Naive thymus-derived CD4-positive, alpha-beta T cell (primary cell): ENCODE measurements around the gene TRIM9. TPM values are rescaled to one million over a fixed set of nuclear protein-coding genes. Genes with fewer than 3 reads are reported as not detected.
A peak's percentile ranks its signal among the peaks of the same experiment; 100 is the strongest.

Source experiments
- ATAC-seq: fragments of 150-1000 bp; cut with Tn5 transposase; 2 replicates; pipeline ENCODE4 v1.10.0; 2021; ENCODE audit warnings: mild to moderate bottlenecking, moderate library complexity
- CTCF ChIA-PET: fragments of 350-600 bp; sonication (Branson Sonifier 250); formaldehyde crosslinking; loops from one replicate; lab custom pipeline; 2021; ENCODE audit warnings: antibody characterized with exemption; lab: Charles Lee
- POLR2A ChIA-PET: fragments of 350-600 bp; sonication (Branson Sonifier 250); formaldehyde crosslinking; loops from one replicate; lab custom pipeline; 2021; ENCODE audit warnings: antibody characterized with exemption, inconsistent platforms; lab: Charles Lee
- DNase-seq, 9 donors: peaks; one replicate each; pipeline versions ENCODE4 v3.0.0 to v3.0.0-alpha.2; 2020 to 2022; ENCODE audit warnings: mixed read lengths in 1 of 9
- H3K27ac ChIP-seq: one replicate; pipeline ENCODE4 v1.7.0; 2013; ENCODE audit warnings: mild to moderate bottlenecking, low read depth, low read length, moderate library complexity
- H3K27me3 ChIP-seq, 2 donors: one replicate each; pipeline ENCODE4 v1.7.0; 2013; ENCODE audit warnings: low read length in 2 of 2, mild to moderate bottlenecking in 2 of 2, moderate library complexity in 2 of 2; ENCODE audit not compliant: control insufficient read depth in 2 of 2, insufficient read depth in 2 of 2
- H3K36me3 ChIP-seq, 3 experiments: 1 replicate in 2 of 3; 2 replicates in 1 of 3; pipeline ENCODE4 v1.7.0; 2013; ENCODE audit warnings: low read length in 3 of 3, mild to moderate bottlenecking in 3 of 3, moderate library complexity in 1 of 3; ENCODE audit not compliant: insufficient read depth in 3 of 3, control insufficient read depth in 2 of 3
- H3K4me1 ChIP-seq, 2 donors: one replicate each; pipeline ENCODE4 v1.7.0; 2013; ENCODE audit warnings: low read length in 2 of 2, mild to moderate bottlenecking in 2 of 2, moderate library complexity in 1 of 2; ENCODE audit not compliant: control insufficient read depth in 2 of 2, insufficient read depth in 2 of 2
- H3K4me3 ChIP-seq: 2 replicates; pipeline ENCODE4 v1.7.0; 2013; ENCODE audit warnings: mild to moderate bottlenecking, low read length
- H3K9me3 ChIP-seq, 3 experiments: 1 replicate in 2 of 3; 2 replicates in 1 of 3; pipeline ENCODE4 v1.7.0; 2013; ENCODE audit warnings: low read length in 3 of 3; ENCODE audit not compliant: control insufficient read depth in 2 of 3
- H3K27ac Mint-ChIP-seq, 9 donors: one replicate each; pipeline ENCODE4 v1.8.0; 2020 to 2022; ENCODE audit warnings: mixed read lengths in 9 of 9, mild to moderate bottlenecking in 8 of 9, moderate library complexity in 5 of 9, inconsistent platforms in 2 of 9
- H3K27me3 Mint-ChIP-seq, 5 donors: one replicate each; pipeline ENCODE4 v1.8.0; 2021 to 2022; ENCODE audit warnings: mixed read lengths in 5 of 5, mild to moderate bottlenecking in 1 of 5
- H3K36me3 Mint-ChIP-seq, 5 donors: one replicate each; pipeline ENCODE4 v1.8.0; 2020 to 2022; ENCODE audit warnings: mixed read lengths in 5 of 5, mild to moderate bottlenecking in 3 of 5, inconsistent platforms in 1 of 5
- H3K4me1 Mint-ChIP-seq, 7 donors: one replicate each; pipeline ENCODE4 v1.8.0; 2020 to 2022; ENCODE audit warnings: mixed read lengths in 7 of 7, mild to moderate bottlenecking in 3 of 7, inconsistent platforms in 1 of 7
- H3K4me3 Mint-ChIP-seq, 10 donors: one replicate each; pipeline ENCODE4 v1.8.0; 2020 to 2022; ENCODE audit warnings: mild to moderate bottlenecking in 10 of 10, mixed read lengths in 10 of 10, moderate library complexity in 6 of 10, inconsistent platforms in 2 of 10
- H3K9me3 Mint-ChIP-seq, 11 donors: one replicate each; pipeline ENCODE4 v1.8.0; 2020 to 2022; ENCODE audit warnings: mixed read lengths in 11 of 11, mild to moderate bottlenecking in 4 of 11, inconsistent platforms in 1 of 11, moderate library complexity in 1 of 11
- intact Hi-C, 2 donors: fragments of 100-400 bp; cut with micrococcal nuclease; formaldehyde crosslinking; loops; one replicate each; pipeline ENCODE4 v1.15.1; 2023
- polyA plus RNA-seq, 2 donors: library from polyadenylated mRNA; unstranded; fragments of 300-500 nt; fragmentation: Illumina TruSeq; gene quantifications; one replicate each; pipeline ENCODE4 v1.2.3, GENCODE V29; 2021
- total RNA-seq, 6 experiments: library from RNA in 5 of 6; stranded (reverse) in 5 of 6; gene quantifications; 1 replicate in 5 of 6; 2 replicates in 1 of 6; pipeline ENCODE4 v1.2.3 and lab custom pipeline; 2021 to 2026

Gene TRIM9
- total and polyA plus RNA-seq, 7 experiments from 2014 or later, result 0.04 to 1.7 (median 0.37) TPM

DNA sequence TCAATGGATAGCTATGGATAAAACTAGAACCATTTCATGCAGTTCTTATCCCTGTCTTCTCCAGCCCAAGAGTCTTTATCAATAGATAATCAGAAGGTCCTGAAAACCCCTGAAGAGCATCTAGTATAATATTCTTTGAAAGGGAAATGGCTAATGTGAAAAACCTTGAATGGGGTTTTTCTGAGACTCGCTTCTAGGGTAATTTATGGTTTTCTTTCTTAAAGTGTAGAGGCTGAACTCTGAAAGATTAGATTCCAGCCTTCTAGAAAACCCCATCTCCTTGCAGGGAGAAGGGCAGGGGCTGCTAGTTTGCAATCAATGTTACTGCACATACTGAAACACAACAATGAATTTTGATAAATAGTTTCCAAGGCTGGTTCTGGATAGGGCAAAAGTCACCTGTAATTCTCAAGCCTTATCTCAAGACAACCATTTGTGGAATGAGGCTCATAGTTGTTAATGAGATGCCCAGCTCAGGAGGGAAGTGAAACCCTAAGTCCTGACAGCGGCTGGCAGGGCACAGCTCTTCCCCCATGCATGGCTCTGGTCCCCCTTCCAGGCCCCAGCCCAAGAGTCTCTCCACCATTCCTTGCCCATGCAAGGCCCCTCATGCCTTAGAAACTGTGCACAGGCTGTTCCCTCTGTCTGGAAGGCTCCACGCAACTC lies 116.9 kb downstream of the TRIM9 start:
- Histone ChIP-seq H3K36me3 (no peaks in the 10 kb centered on the region), H3K9me3 (no peaks in the 10 kb centered on the region), H3K27ac (no peak overlapping the region), H3K27me3 (no peaks in the 10 kb centered on the region), H3K4me3 (no peak overlapping the region), H3K4me1 (no peaks in the 10 kb centered on the region)
- Mint-ChIP-seq H3K4me1 (no peaks in the 10 kb centered on the region), H3K9me3 (peaks cover 0 to 3% (median 0%) of the 10 kb centered on the region in 11 donors), H3K36me3 (no peaks in the 10 kb centered on the region), H3K27ac (no peak overlapping the region), H3K27me3 (peaks cover 0 to 7% (median 5%) of the 10 kb centered on the region in 5 donors), H3K4me3 (no peak overlapping the region)
- POLR2A ChIA-PET, result no interaction called here
- intact Hi-C loops, result no loop called here
- CTCF ChIA-PET, result no interaction called here
- DNase-seq (no peak), ATAC-seq (peak; percentile 53)

DNA sequence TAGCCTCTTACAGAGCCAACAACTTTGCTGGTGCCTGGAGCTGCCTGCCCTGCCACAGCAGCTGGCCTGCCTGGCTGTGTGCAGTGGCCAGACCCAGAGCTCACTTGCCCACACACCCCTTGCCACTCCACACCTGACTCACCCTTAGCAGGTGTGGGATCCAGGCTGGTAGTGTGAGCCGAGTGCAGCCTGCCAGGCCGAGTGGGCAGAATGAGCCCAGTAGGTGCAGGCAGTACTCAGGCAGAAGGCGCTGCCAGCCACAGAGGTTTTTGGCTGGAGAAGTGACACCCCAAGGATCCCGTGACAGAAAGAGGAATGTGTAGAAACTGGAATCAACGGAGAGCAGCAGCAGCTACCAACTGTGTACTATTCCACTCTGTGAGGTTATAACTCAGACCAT lies 120.8 kb downstream of the TRIM9 start:
- Histone ChIP-seq H3K27me3 (no peaks in the 10 kb centered on the region), H3K36me3 (no peaks in the 10 kb centered on the region), H3K9me3 (no peaks in the 10 kb centered on the region), H3K27ac (no peak overlapping the region), H3K4me3 (no peak overlapping the region), H3K4me1 (no peaks in the 10 kb centered on the region)
- intact Hi-C loops, result no loop called here
- H3K4me3 Mint-ChIP-seq, result no peak overlapping the region
- DNase-seq, result no peak
- peaks cover 0 to 3% (median 0%) of the 10 kb centered on the region in 5 donors for H3K36me3 Mint-ChIP-seq
- H3K27ac Mint-ChIP-seq, result no peak overlapping the region
- ATAC-seq, result no peak
- H3K4me1 Mint-ChIP-seq, result no peaks in the 10 kb centered on the region
- H3K27me3 Mint-ChIP-seq, result peaks cover 0 to 8% (median 4%) of the 10 kb centered on the region in 5 donors
- ChIA-PET POLR2A (no interaction called here), CTCF (no interaction called here)
- peaks cover 0 to 3% (median 0%) of the 10 kb centered on the region in 11 donors for H3K9me3 Mint-ChIP-seq

DNA sequence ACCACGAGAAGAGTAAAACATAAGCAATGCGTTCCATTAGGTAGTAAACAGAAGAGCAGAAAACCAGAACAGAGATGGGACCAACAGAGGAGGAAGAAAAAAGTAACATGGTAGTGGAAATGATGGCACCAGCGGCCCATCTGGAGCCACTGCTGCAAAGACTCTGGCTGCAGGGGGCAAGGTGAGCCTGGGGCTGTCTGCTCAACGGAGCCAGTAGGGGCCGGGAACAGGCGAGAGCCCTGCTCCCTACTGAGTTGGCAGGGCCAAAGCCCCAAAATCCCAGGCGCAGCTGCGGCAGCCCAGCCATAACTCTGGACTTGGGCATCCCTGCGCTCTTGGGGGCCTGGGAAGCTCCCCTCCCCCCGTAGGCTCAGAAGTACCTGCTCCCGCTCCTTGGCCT lies 122.2 kb downstream of the TRIM9 start:
- CTCF ChIA-PET, result no interaction called here

DNA sequence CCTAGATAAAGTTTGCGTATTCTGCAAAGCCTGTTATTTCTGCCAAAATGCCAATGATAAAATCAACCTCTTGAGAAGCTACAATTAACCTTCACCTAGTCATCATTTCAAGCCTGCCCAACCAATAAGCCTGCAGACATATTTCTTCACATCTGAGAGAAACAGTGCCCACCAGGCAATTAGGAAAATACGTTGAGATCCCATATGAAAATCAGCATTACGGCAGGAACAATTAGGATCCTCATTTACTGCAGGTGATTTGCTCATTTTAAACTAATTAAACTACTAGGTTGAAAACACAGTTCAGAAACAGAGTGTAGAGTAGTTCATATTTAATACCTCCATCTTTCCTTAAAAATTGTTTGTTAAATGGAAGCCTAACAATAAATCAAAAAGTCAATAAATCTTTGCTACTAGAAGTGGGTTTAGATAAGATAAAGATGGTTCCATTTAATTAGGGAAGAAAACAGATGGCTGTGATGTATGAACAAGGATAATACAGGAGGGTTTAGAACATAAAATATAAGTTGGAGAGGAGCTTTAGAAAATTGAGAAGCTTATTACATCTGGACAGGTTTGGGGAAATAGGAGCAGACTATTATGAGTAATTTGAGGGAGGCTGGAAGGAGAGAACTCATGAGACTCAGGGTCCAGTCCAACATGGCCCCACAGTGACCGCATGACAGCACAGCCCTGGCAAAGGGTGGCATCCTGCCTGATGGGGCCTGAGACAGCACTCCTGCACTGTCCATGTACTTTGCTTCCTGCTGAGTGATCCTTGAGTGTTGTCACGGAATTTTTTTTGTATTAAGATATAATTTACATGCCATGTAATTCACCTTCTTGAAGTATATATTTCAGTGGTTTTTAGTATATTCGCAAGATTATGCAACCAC lies 123.8 kb downstream of the TRIM9 start:
- H3K4me3 Mint-ChIP-seq, result no peak overlapping the region
- Histone ChIP-seq H3K4me1 (no peaks in the 10 kb centered on the region), H3K36me3 (no peaks in the 10 kb centered on the region), H3K27me3 (no peaks in the 10 kb centered on the region), H3K4me3 (no peak overlapping the region), H3K9me3 (no peaks in the 10 kb centered on the region), H3K27ac (no peak overlapping the region)
- peaks cover 0 to 2% (median 0%) of the 10 kb centered on the region in 11 donors for H3K9me3 Mint-ChIP-seq
- POLR2A ChIA-PET, result interaction anchor here (0.6 kb wide), 1 partner anchor 1032 kb away, joined by 3 read pairs; no protein-coding TSS in a partner anchor
- H3K27me3 Mint-ChIP-seq, result peaks cover 0 to 8% (median 4%) of the 10 kb centered on the region in 5 donors
- intact Hi-C loops, result no loop called here
- no peak for ATAC-seq
- peaks cover 0 to 3% (median 0%) of the 10 kb centered on the region in 5 donors for H3K36me3 Mint-ChIP-seq
- H3K27ac Mint-ChIP-seq, result no peak overlapping the region
- no peak for DNase-seq
- CTCF ChIA-PET, result interaction anchor here (0.6 kb wide), 1 partner anchor 375 kb away, joined by 3 read pairs; no protein-coding TSS in a partner anchor
- no peaks in the 10 kb centered on the region for H3K4me1 Mint-ChIP-seq

More for the DNA sequence above, 122.2 kb downstream of the TRIM9 start:
- POLR2A ChIA-PET, result no interaction called here
- H3K36me3 ChIP-seq, result no peaks in the 10 kb centered on the region
- H3K9me3 ChIP-seq, result no peaks in the 10 kb centered on the region
- Mint-ChIP-seq H3K4me1 (no peaks in the 10 kb centered on the region), H3K36me3 (peaks cover 0 to 3% (median 0%) of the 10 kb centered on the region in 5 donors), H3K27me3 (peaks cover 0 to 8% (median 4%) of the 10 kb centered on the region in 5 donors), H3K27ac (no peak overlapping the region), H3K9me3 (peaks cover 0 to 2% (median 0%) of the 10 kb centered on the region in 11 donors), H3K4me3 (no peak overlapping the region)
- no peak for ATAC-seq
- intact Hi-C loops, result no loop called here
- no peak for DNase-seq
- H3K4me3 ChIP-seq, result no peak overlapping the region
- no peaks in the 10 kb centered on the region for H3K27me3 ChIP-seq
- H3K27ac ChIP-seq, result no peak overlapping the region
- no peaks in the 10 kb centered on the region for H3K4me1 ChIP-seq

DNA sequence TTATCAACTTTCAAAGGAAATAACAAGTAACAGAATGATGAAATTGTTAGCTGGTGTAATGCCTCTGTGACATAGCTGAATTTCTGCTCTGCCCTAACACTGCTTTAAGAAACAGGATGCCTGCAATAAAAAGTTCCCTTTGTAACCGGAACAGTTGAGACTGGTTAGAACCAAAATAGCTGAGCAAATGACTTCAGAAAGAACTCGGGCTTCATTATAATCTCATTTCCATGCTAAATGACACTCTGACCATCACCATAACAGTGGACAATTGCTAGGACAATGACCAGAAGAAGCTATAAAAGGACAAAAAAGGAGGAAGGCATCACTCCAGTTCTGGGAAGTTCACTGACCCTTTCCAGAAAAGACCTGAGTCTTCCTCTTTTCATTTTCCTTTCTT lies 127.1 kb downstream of the TRIM9 start:
- Histone ChIP-seq H3K27ac (no peak overlapping the region), H3K36me3 (no peaks in the 10 kb centered on the region), H3K27me3 (no peaks in the 10 kb centered on the region), H3K9me3 (no peaks in the 10 kb centered on the region), H3K4me1 (no peaks in the 10 kb centered on the region), H3K4me3 (no peak overlapping the region)
- CTCF ChIA-PET, result no interaction called here
- H3K9me3 Mint-ChIP-seq, result no peaks in the 10 kb centered on the region
- no peaks in the 10 kb centered on the region for H3K4me1 Mint-ChIP-seq
- peaks cover 0 to 3% (median 0%) of the 10 kb centered on the region in 5 donors for H3K36me3 Mint-ChIP-seq
- peak; percentile 64 for ATAC-seq
- no peak for DNase-seq
- POLR2A ChIA-PET, result no interaction called here
- no peak overlapping the region for H3K27ac Mint-ChIP-seq
- H3K4me3 Mint-ChIP-seq, result no peak overlapping the region
- intact Hi-C loops, result no loop called here
- peaks cover 3 to 11% (median 5%) of the 10 kb centered on the region in 5 donors for H3K27me3 Mint-ChIP-seq

DNA sequence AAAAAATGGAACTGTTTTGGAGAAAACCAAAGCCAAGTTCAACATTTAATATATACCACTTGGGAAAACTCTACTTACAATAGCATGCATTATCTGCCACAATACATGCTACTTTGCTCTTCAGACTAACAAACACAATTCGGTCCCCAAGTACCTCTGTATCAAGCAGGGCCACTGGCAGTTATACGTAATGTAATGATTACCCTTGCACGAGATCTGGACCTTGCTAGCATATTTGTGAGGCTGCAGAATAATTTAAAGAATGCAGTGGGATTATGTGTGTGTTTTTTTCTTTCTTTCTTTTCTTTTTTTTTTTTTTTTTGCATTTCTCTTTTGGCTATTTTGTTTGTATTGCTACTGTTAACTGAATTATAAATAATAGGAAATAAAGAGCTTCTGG lies 127.8 kb downstream of the TRIM9 start:
- Mint-ChIP-seq H3K4me3 (no peak overlapping the region), H3K27me3 (peaks cover 3 to 11% (median 5%) of the 10 kb centered on the region in 5 donors), H3K9me3 (no peaks in the 10 kb centered on the region), H3K4me1 (no peaks in the 10 kb centered on the region), H3K27ac (no peak overlapping the region), H3K36me3 (no peaks in the 10 kb centered on the region)
- Histone ChIP-seq H3K27ac (no peak overlapping the region), H3K27me3 (no peaks in the 10 kb centered on the region), H3K36me3 (no peaks in the 10 kb centered on the region), H3K9me3 (no peaks in the 10 kb centered on the region), H3K4me1 (no peaks in the 10 kb centered on the region), H3K4me3 (no peak overlapping the region)
- no peak for DNase-seq
- ChIA-PET CTCF (no interaction called here), POLR2A (no interaction called here)
- intact Hi-C loops, result no loop called here
- ATAC-seq, result no peak
